Smooth muscle cell (in vitro differentiated cells): ENCODE data around the gene JDP2. TPM values are rescaled to one million over a fixed set of nuclear protein-coding genes. Genes with fewer than 3 reads are reported as not detected.

ENCODE experiments used
- DNase-seq: peaks from one replicate; lab custom pipeline; 2025; ENCODE audit not compliant: unreplicated experiment; lab: John Stamatoyannopoulos, UW
- H2AFZ ChIP-seq: fragments of 200-600 bp; sonication (generic); 2 replicates; pipeline ENCODE4 v1.6.0; 2016; ENCODE audit warnings: antibody characterized with exemption, low read depth, mild to moderate bottlenecking
- H3F3A ChIP-seq: fragments of 200-600 bp; sonication (generic); 2 replicates; pipeline ENCODE4 v1.6.0; 2017; ENCODE audit warnings: antibody characterized with exemption, low read depth
- H3K27ac ChIP-seq: fragments of 200-600 bp; sonication (generic); 2 replicates; pipeline ENCODE4 v1.5.1; 2016; ENCODE audit warnings: low read depth, mild to moderate bottlenecking
- H3K27me3 ChIP-seq: fragments of 200-600 bp; sonication (generic); 2 replicates; pipeline ENCODE4 v1.6.1; 2016; ENCODE audit warnings: low read depth, mild to moderate bottlenecking
- H3K36me3 ChIP-seq: fragments of 200-600 bp; sonication (generic); 2 replicates; pipeline ENCODE4 v1.5.1; 2016; ENCODE audit warnings: low read depth
- H3K4me1 ChIP-seq: fragments of 200-600 bp; sonication (generic); 2 replicates; pipeline ENCODE4 v1.5.1; 2016; ENCODE audit warnings: low read depth
- H3K4me2 ChIP-seq: fragments of 200-600 bp; sonication (generic); 2 replicates; pipeline ENCODE4 v1.6.0; 2016; ENCODE audit warnings: mild to moderate bottlenecking
- H3K4me3 ChIP-seq: fragments of 200-600 bp; sonication (generic); 2 replicates; pipeline ENCODE4 v1.5.1; 2016; ENCODE audit warnings: mild to moderate bottlenecking
- H3K79me2 ChIP-seq: fragments of 200-600 bp; sonication (generic); 2 replicates; pipeline ENCODE4 v1.6.0; 2016; ENCODE audit warnings: low read depth, mild to moderate bottlenecking
- H3K9ac ChIP-seq: fragments of 200-600 bp; sonication (generic); 2 replicates; pipeline ENCODE4 v1.6.0; 2016; ENCODE audit warnings: low read depth
- H3K9me3 ChIP-seq: fragments of 200-600 bp; sonication (generic); replicated peaks from 2 replicates; pipeline ENCODE4 v1.5.1; 2016; ENCODE audit warnings: low read depth
- H4K20me1 ChIP-seq: fragments of 200-600 bp; sonication (generic); 2 replicates; pipeline ENCODE4 v1.6.0; 2016; ENCODE audit warnings: low read depth
- CTCF ChIP-seq: fragments of 200-600 bp; sonication (generic); IDR thresholded peaks from 2 replicates; pipeline ENCODE4 v1.5.1; 2017; ENCODE audit warnings: borderline replicate concordance, mild to moderate bottlenecking, antibody characterized with exemption; ENCODE audit not compliant: insufficient read depth, poor library complexity, severe bottlenecking
- WGBS: methylation state at CpG from one replicate; pipeline ENCODE4 v1.1.7; 2016; ENCODE audit warnings: low lambda C conversion rate; 5-methylcytosine and 5-hydroxymethylcytosine counted together
- polyA plus RNA-seq: library from polyadenylated mRNA; unstranded; fragments of >200 nt; fragmentation: Nextera tagmentation; extraction: Ambion mirVana; gene quantifications from 2 replicates; pipeline ENCODE4 v1.2.1, GENCODE V29; 2016
- total RNA-seq: library from RNA; depleted of rRNA; stranded (reverse); fragments of >200 nt; gene quantifications from 2 replicates; pipeline ENCODE4 v1.2.3, GENCODE V29; 2014

The JDP2 gene
- total and polyA plus RNA-seq, 2 experiments from 2014 or later: 70.3 to 126 TPM

- DNase-seq: no peak
- no peaks in the 10 kb centered on the region for H3K79me2 ChIP-seq
- 57% methylated on average over 1 of the region's 1 CpG for WGBS
- H4K20me1 ChIP-seq: no peaks in the 10 kb centered on the region
- H3K4me1 ChIP-seq: no peaks in the 10 kb centered on the region
- H2AFZ ChIP-seq: no peak overlapping the region
- H3F3A ChIP-seq: no peaks in the 10 kb centered on the region
- H3K4me2 ChIP-seq: no peak overlapping the region
- no peaks in the 10 kb centered on the region for H3K27me3 ChIP-seq
- H3K9ac ChIP-seq: no peak overlapping the region
- H3K27ac ChIP-seq: no peak overlapping the region
- no peak for TF ChIP-seq CTCF
- no peaks in the 10 kb centered on the region for H3K36me3 ChIP-seq
- H3K4me3 ChIP-seq: no peak overlapping the region
- no peaks in the 10 kb centered on the region for H3K9me3 ChIP-seq
Observed at GRCh38 chr14:75522983-75523318, 95.1 kb downstream of the JDP2 start.

Other genes with a start within 250 kb of the JDP2 start
- gene FOS, start 149.2 kb upstream of the JDP2 start, total RNA-seq: 1,280 and 1,300 TPM in 2 replicates
- gene FOS, start 149.2 kb upstream of the JDP2 start, polyA plus RNA-seq: 1,543 and 1,567 TPM in 2 replicates
- not detected in 2 replicates for gene BATF, start 94.4 kb downstream of the JDP2 start, total RNA-seq
- gene BATF, start 94.4 kb downstream of the JDP2 start, polyA plus RNA-seq: not detected in 2 replicates
- 3.9 and 13.3 TPM in 2 replicates for gene FLVCR2, start 150.6 kb downstream of the JDP2 start, total RNA-seq
- gene FLVCR2, start 150.6 kb downstream of the JDP2 start, polyA plus RNA-seq: 3.0 and 3.5 TPM in 2 replicates
- 34.6 and 35.0 TPM in 2 replicates for gene ERG28, start 232.9 kb downstream of the JDP2 start, total RNA-seq
- 44.9 and 45.2 TPM in 2 replicates for gene ERG28, start 232.9 kb downstream of the JDP2 start, polyA plus RNA-seq
- gene TTLL5, start 233.2 kb downstream of the JDP2 start, total RNA-seq: 28.4 and 38.0 TPM in 2 replicates
- gene TTLL5, start 233.2 kb downstream of the JDP2 start, polyA plus RNA-seq: 12.6 and 16.2 TPM in 2 replicates